ENCODE results near the gene PTP4A2. TPM values are rescaled to one million over a fixed set of nuclear protein-coding genes. Genes with fewer than 3 reads are reported as not detected.

PTP4A2 gene
- total and polyA plus RNA-seq, 2 of the 8 experiments (the other 6 are each of a cell fraction or from before 2014, with no cell fraction given), result 87.4 to 214 TPM

GRCh38 chr1:31934706-31935629, 3.2 kb downstream of the PTP4A2 start (continued):
- no peak for TF ChIP-seq SUZ12 (IDR thresholded peaks at IDR 0.05; ENCODE audit: low read length)
- TF ChIP-seq EZH2 (IDR thresholded peaks at IDR 0.05; ENCODE audit: low read depth, low read length, severe bottlenecking), result no peak
- TF ChIP-seq KDM4A (IDR thresholded peaks at IDR 0.05; ENCODE audit: low read depth, low read length, severe bottlenecking), result no peak
- TF ChIP-seq YY1 (IDR thresholded peaks at IDR 0.05; ENCODE audit: low read depth, low read length), result no peak
- no peak for TF ChIP-seq SIN3A (conservative IDR thresholded peaks at IDR 0.05 in 1 of 2, IDR thresholded peaks at IDR 0.05 in 1 of 2; ENCODE audit: low read depth in 1 of 2, low read length in 2 of 2)
- TF ChIP-seq ASH2L (IDR thresholded peaks at IDR 0.05; ENCODE audit: low read length), result no peak
- no peak for TF ChIP-seq CHD1 (IDR thresholded peaks at IDR 0.05; ENCODE audit: low read depth, low read length)
